Sigmoid colon (tissue), 3 donors: ENCODE results near the gene HOXD1.

Experiments used
- POLR2A ChIP-seq, 2 donors: fragments of 450-650 bp; IDR thresholded peaks; one replicate each; pipeline ENCODE4 v1.6.1; 2016; ENCODE audit warnings: antibody characterized with exemption in 2 of 2, mild to moderate bottlenecking in 2 of 2, moderate library complexity in 2 of 2
- TF ChIP-seq, protein P1 (sequence below), 4 experiments: fragments of 450-650 bp in 3 of 4; fragments of 200-600 bp in 1 of 4; IDR thresholded peaks; one replicate each; pipeline ENCODE4 v1.5.1; 2016 to 2019; ENCODE audit warnings: antibody characterized with exemption in 4 of 4, mild to moderate bottlenecking in 3 of 4, moderate library complexity in 2 of 4

GRCh38 chr2:176142281-176142680, 46.2 kb upstream of the HOXD1 start:
- no peak for TF ChIP-seq POLR2A (IDR thresholded peaks at IDR 0.05)
- TF ChIP-seq, protein P1, sequence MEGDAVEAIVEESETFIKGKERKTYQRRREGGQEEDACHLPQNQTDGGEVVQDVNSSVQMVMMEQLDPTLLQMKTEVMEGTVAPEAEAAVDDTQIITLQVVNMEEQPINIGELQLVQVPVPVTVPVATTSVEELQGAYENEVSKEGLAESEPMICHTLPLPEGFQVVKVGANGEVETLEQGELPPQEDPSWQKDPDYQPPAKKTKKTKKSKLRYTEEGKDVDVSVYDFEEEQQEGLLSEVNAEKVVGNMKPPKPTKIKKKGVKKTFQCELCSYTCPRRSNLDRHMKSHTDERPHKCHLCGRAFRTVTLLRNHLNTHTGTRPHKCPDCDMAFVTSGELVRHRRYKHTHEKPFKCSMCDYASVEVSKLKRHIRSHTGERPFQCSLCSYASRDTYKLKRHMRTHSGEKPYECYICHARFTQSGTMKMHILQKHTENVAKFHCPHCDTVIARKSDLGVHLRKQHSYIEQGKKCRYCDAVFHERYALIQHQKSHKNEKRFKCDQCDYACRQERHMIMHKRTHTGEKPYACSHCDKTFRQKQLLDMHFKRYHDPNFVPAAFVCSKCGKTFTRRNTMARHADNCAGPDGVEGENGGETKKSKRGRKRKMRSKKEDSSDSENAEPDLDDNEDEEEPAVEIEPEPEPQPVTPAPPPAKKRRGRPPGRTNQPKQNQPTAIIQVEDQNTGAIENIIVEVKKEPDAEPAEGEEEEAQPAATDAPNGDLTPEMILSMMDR (IDR thresholded peaks at IDR 0.05), result no peak
